GM12801 (cell line): ENCODE data around the gene EML1.

Experiments used
- TF ChIP-seq, protein P1 (sequence below): IDR thresholded peaks from one replicate; pipeline ENCODE4 v1.5.1; 2011; ENCODE audit warnings: control low read depth; ENCODE audit not compliant: insufficient read length; ENCODE audit errors: extremely low read depth

EML1 gene

DNA sequence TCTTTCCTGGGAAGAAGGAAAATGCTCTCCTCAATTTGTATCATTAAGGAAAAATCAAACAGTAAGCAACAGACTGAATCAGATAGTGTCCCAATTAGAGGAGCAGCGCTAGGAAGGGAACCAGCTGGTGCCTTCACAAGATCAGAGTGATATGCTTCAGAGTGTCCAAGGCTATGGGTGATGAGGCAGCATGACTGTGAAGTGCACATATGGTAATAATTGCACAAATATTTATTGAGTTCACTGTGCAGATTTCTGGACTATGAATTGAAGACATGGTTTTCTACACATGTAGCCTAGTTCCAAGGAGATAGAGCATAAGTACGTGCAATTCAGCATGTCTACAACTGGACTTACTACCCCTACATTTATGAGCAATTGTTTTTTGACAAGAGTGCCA is 193.2 kb downstream of the EML1 start:
- TF ChIP-seq, protein P1, sequence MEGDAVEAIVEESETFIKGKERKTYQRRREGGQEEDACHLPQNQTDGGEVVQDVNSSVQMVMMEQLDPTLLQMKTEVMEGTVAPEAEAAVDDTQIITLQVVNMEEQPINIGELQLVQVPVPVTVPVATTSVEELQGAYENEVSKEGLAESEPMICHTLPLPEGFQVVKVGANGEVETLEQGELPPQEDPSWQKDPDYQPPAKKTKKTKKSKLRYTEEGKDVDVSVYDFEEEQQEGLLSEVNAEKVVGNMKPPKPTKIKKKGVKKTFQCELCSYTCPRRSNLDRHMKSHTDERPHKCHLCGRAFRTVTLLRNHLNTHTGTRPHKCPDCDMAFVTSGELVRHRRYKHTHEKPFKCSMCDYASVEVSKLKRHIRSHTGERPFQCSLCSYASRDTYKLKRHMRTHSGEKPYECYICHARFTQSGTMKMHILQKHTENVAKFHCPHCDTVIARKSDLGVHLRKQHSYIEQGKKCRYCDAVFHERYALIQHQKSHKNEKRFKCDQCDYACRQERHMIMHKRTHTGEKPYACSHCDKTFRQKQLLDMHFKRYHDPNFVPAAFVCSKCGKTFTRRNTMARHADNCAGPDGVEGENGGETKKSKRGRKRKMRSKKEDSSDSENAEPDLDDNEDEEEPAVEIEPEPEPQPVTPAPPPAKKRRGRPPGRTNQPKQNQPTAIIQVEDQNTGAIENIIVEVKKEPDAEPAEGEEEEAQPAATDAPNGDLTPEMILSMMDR, result no peak

DNA sequence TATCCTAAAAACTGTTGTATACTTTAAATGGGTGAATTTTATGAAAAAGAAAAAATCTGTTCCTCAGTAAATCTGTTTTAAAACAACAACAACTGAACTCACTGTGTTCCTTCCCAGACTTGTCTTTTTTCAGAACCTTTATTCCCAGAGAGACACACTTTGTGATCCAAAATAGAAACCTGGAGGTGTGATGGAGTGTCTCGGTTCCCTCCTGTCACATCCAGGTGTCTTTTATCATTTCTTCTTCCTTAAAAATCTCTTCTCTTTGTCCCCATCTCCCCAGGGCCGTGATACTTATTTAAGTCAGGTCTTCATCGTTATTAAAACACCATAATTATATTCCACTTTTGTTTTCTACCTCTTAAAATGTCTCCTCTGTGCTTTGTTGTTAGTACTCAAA is 195.8 kb downstream of the EML1 start:
- TF ChIP-seq, protein P1, result no peak

- TF ChIP-seq, protein P1, result no peak
Measured at GRCh38 chr14:99990268-99991170, 197.3 kb downstream of the EML1 start.

DNA sequence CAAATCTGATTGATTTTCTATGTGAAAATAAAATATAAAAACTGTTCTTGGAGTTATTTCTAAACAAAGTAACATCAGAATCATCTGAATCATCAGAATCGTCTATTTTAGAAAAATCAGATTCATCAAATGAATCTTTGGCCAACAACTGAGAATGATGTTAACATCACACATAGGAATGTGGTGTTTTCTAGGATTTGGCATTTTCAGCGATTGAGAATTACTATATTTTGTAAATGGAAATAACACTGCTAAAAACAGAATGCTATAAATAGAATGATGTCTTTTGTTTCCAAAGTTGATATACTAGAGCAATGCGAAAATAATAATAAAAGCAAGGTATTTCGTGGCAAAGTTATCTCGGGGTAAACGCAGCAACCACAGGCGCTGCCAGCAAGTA is 198.1 kb downstream of the EML1 start:
- TF ChIP-seq, protein P1, result no peak
